Activated CD4-positive, alpha-beta T cell treated with anti-CD3 and anti-CD28 coated beads, Interleukin-2, Interleukin-6, amounts not matched to agents 100 ng/mL and 50 ng/mL, durations not matched to agents 16 hours and 8 hours (primary cell): ENCODE results near the gene C3orf20.
A peak's percentile ranks its signal among the peaks of the same experiment; 100 is the strongest.

Source experiments
- DNase-seq: peaks from one replicate; pipeline ENCODE4 v3.0.0-alpha.2; 2020

C3orf20 gene

GRCh38 chr3:14674841-14675240 is at the start of gene C3orf20:
Gene C3orf20 (plus strand): TSS chr3:14675141. CDS start chr3:14682714, 7,573 bp downstream.
- no peak for DNase-seq

GRCh38 chr3:14625443-14625842 is 49.5 kb upstream of the C3orf20 start:
- no peak for DNase-seq

- no peak for DNase-seq
These were observed 47.1 kb upstream of the C3orf20 start for GRCh38 chr3:14627815-14628214.

- no peak for DNase-seq
These were observed 46.5 kb upstream of the C3orf20 start for GRCh38 chr3:14628406-14628805.

GRCh38 chr3:14630404-14631100 is 44.4 kb upstream of the C3orf20 start:
- DNase-seq: no peak

- DNase-seq: no peak
These were observed 43.8 kb upstream of the C3orf20 start for GRCh38 chr3:14631101-14631497.

GRCh38 chr3:14631687-14632441 is 43.1 kb upstream of the C3orf20 start:
- no peak for DNase-seq

GRCh38 chr3:14632442-14632930 is 42.5 kb upstream of the C3orf20 start:
- no peak for DNase-seq

GRCh38 chr3:14633417-14633816 is 41.5 kb upstream of the C3orf20 start:
- no peak for DNase-seq

GRCh38 chr3:14633819-14634424 is 41.0 kb upstream of the C3orf20 start:
- peak; percentile 63 for DNase-seq

- DNase-seq: no peak
These were observed 40.1 kb upstream of the C3orf20 start for GRCh38 chr3:14634763-14635400.

- no peak for DNase-seq
These were observed 38.3 kb upstream of the C3orf20 start for GRCh38 chr3:14636496-14637087.

GRCh38 chr3:14640157-14640562 is 34.8 kb upstream of the C3orf20 start:
- DNase-seq: no peak

- DNase-seq: no peak
These were observed 34.2 kb upstream of the C3orf20 start for GRCh38 chr3:14640734-14641133.

GRCh38 chr3:14641346-14641745 is 33.6 kb upstream of the C3orf20 start:
- no peak for DNase-seq

GRCh38 chr3:14645453-14645852 is 29.5 kb upstream of the C3orf20 start:
- DNase-seq: no peak

- DNase-seq: no peak
These were observed 28.8 kb upstream of the C3orf20 start for GRCh38 chr3:14646131-14646573.

- no peak for DNase-seq
These were observed 28.1 kb upstream of the C3orf20 start for GRCh38 chr3:14646589-14647413.

- no peak for DNase-seq
These were observed 26.7 kb upstream of the C3orf20 start for GRCh38 chr3:14647976-14648955.

GRCh38 chr3:14649466-14649865 is 25.5 kb upstream of the C3orf20 start:
- DNase-seq: no peak

- DNase-seq: no peak
These were observed 24.7 kb upstream of the C3orf20 start for GRCh38 chr3:14650193-14650592.
